HAP-1 (cell line): ENCODE data around the gene BOLA3.
"Not testable (repeated sequence)": the region's sequence is repeated elsewhere in the genome, so short reads cannot be mapped to it uniquely, and the experiment has no call there.

Experiments used
- DNase-seq, 2 experiments: peaks; one replicate each; pipeline ENCODE4 v3.0.0-alpha.2; 2016 to 2020; ENCODE audit warnings: low spot score in 2 of 2
- H3K27me3 ChIP-seq: fragments of 250-450 bp; sonication (Bioruptor Pico); 2 replicates; pipeline ENCODE4 v1.5.1; 2020; ENCODE audit warnings: low read depth, mild to moderate bottlenecking, moderate library complexity
- H3K36me3 ChIP-seq: fragments of 250-450 bp; sonication (Bioruptor Pico); replicated peaks from 2 replicates; pipeline ENCODE4 v1.5.1; 2020; ENCODE audit warnings: mild to moderate bottlenecking
- H3K4me1 ChIP-seq: fragments of 250-450 bp; sonication (Bioruptor Pico); 2 replicates; pipeline ENCODE4 v1.5.1; 2020; ENCODE audit warnings: mild to moderate bottlenecking
- H3K4me3 ChIP-seq: fragments of 250-450 bp; sonication (Bioruptor Pico); 2 replicates; pipeline ENCODE4 v1.5.1; 2020; ENCODE audit warnings: mild to moderate bottlenecking, moderate library complexity
- H3K9me3 ChIP-seq: fragments of 250-450 bp; sonication (Bioruptor Pico); 2 replicates; pipeline ENCODE4 v1.5.1; 2020; ENCODE audit warnings: mild to moderate bottlenecking, moderate library complexity
- in situ Hi-C: fragments of 300-500 bp; cut with MboI; formaldehyde crosslinking; loops from 3 replicates; pipeline ENCODE4 v1.14.3; 2020; ENCODE audit warnings: low sequenced_read_pairs, inconsistent platforms, mixed read lengths

BOLA3 gene

DNA sequence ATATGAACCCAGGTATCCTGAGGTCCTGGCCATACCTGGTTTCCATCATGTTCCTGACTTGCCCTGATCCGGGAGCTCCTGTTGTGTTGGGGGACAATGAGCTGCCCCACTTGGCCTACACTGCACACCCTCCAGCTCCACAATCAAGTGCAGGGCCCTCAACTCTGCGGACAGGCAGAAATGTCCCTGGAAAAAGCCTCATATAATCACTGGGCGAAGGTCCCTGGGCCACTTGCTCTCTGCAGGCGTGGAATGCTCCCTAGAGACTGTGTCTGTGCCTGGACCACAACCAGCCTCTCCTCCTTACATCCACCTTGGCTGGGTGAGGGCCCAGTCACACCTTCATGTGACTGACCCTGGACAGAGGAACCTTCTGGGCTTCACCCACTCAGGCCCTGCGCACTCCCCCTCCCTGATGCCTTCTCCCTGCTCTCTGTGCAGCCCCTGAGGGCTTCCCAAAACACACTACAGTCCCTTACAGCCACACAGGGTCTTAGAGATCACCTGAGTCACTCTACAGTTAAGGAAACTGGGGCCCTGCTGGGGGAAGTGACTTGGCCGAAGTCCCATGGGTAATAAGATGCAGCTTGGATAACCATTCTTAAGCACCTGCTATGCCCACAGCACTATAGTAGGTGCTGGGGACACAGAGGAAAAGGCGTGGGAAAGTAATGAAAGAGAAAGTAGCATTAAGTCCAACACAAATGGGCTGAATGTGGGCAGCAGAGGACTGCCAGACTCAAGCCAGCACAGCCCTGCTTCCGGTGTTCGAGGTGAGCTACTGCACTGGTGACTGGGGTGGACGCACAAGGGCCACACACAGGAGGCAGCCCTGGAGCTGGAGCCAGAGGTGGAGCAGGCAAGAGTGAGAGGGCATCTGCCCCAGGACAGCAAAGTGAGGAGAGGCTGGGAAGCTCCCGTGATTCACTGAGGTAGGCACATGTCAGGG lies 9.8 kb downstream of the BOLA3 start:
- DNase-seq: no peak
- no peaks in the 10 kb centered on the region for H3K9me3 ChIP-seq
- in situ Hi-C loops: no loop called here
- H3K27me3 ChIP-seq: no peaks in the 10 kb centered on the region
- H3K36me3 ChIP-seq: peaks cover 32% of the 10 kb centered on the region
- no peak overlapping the region for H3K4me3 ChIP-seq
- H3K4me1 ChIP-seq: no peaks in the 10 kb centered on the region

GRCh38 chr2:74131901-74132300 lies 15.8 kb downstream of the BOLA3 start:
- H3K4me1 ChIP-seq: no peaks in the 10 kb centered on the region
- no peaks in the 10 kb centered on the region; the same call in 1 of the 2 replicates for H3K9me3 ChIP-seq
- H3K36me3 ChIP-seq: peaks cover 6% of the 10 kb centered on the region; the same call in 1 of the 2 replicates
- in situ Hi-C loops: no loop called here
- H3K27me3 ChIP-seq: peaks cover 8% of the 10 kb centered on the region; the same call in 1 of the 2 replicates
- H3K4me3 ChIP-seq: no peak overlapping the region
- no peak for DNase-seq

GRCh38 chr2:74130211-74130995 lies 17.3 kb downstream of the BOLA3 start:
- DNase-seq: no peak
- in situ Hi-C loops: no loop called here
- H3K4me1 ChIP-seq: no peaks in the 10 kb centered on the region
- peaks cover 6% of the 10 kb centered on the region; the same call in 1 of the 2 replicates for H3K36me3 ChIP-seq
- no peaks in the 10 kb centered on the region; the same call in 1 of the 2 replicates for H3K9me3 ChIP-seq
- H3K27me3 ChIP-seq: peaks cover 8% of the 10 kb centered on the region; the same call in 1 of the 2 replicates
- H3K4me3 ChIP-seq: no peak overlapping the region

- Histone ChIP-seq H3K36me3 (no peaks in the 10 kb centered on the region), H3K4me1 (no peaks in the 10 kb centered on the region), H3K4me3 (no peak overlapping the region), H3K9me3 (no peaks in the 10 kb centered on the region; the same call in 1 of the 2 replicates), H3K27me3 (peaks cover 8% of the 10 kb centered on the region; the same call in 1 of the 2 replicates)
- in situ Hi-C loops: no loop called here
- no peak for DNase-seq
Measured at GRCh38 chr2:74128206-74128605, 19.5 kb downstream of the BOLA3 start.

- DNase-seq, in situ Hi-C loops: not testable (repeated sequence)
- peaks cover 17% of the 10 kb centered on the region for H3K9me3 ChIP-seq
Measured at GRCh38 chr2:74123955-74124354, 23.8 kb downstream of the BOLA3 start.

DNA sequence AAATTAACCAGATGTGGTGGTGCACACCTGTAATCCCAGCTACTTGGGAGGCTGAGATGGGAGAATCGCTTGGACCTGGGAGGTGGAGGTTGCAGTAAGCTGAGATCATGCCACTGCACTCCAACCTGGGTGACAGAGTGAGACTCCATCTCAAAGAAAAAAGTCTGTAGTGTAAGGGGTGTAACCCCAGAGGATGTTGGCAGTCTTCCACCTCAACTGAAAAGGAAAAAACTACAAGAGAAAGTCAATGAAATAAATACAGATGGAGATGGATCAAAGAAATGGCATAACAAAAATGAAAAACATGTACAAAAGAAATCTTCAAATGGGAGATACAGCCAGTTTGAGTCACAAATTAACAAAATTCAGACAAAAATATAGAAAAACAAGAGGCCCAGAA lies 25.9 kb downstream of the BOLA3 start:
- H3K27me3 ChIP-seq, H3K4me1 ChIP-seq, DNase-seq, in situ Hi-C loops, H3K36me3 ChIP-seq, H3K4me3 ChIP-seq: not testable (repeated sequence)
- H3K9me3 ChIP-seq: peaks cover 17% of the 10 kb centered on the region

More at GRCh38 chr2:74123955-74124354, 23.8 kb downstream of the BOLA3 start:
- H3K36me3 ChIP-seq, H3K4me1 ChIP-seq, H3K27me3 ChIP-seq, H3K4me3 ChIP-seq: not testable (repeated sequence)

- Histone ChIP-seq H3K9me3 (peaks cover 17% of the 10 kb centered on the region), H3K4me1 (no peaks in the 10 kb centered on the region), H3K27me3 (no peaks in the 10 kb centered on the region), H3K36me3 (no peaks in the 10 kb centered on the region), H3K4me3 (peak overlapping the region; percentile 61)
- in situ Hi-C loops: no loop called here
- peak; percentile 74 to 89 for DNase-seq
Measured at GRCh38 chr2:74119912-74120825, 27.5 kb downstream of the BOLA3 start.

GRCh38 chr2:74119339-74119738 lies 28.4 kb downstream of the BOLA3 start:
- H3K9me3 ChIP-seq: peaks cover 17% of the 10 kb centered on the region
- no peak overlapping the region for H3K4me3 ChIP-seq
- H3K27me3 ChIP-seq: no peaks in the 10 kb centered on the region
- in situ Hi-C loops: no loop called here
- no peaks in the 10 kb centered on the region for H3K4me1 ChIP-seq
- DNase-seq: no peak
- no peaks in the 10 kb centered on the region for H3K36me3 ChIP-seq

GRCh38 chr2:74111380-74111779 lies 36.3 kb downstream of the BOLA3 start:
- Histone ChIP-seq H3K9me3 (no peaks in the 10 kb centered on the region), H3K4me1 (no peaks in the 10 kb centered on the region), H3K4me3 (no peak overlapping the region), H3K27me3 (no peaks in the 10 kb centered on the region), H3K36me3 (no peaks in the 10 kb centered on the region)
- no peak for DNase-seq
- in situ Hi-C loops: no loop called here

- in situ Hi-C loops: no loop called here
- H3K4me3 ChIP-seq: no peak overlapping the region
- no peaks in the 10 kb centered on the region for H3K4me1 ChIP-seq
- no peaks in the 10 kb centered on the region for H3K27me3 ChIP-seq
- H3K36me3 ChIP-seq: no peaks in the 10 kb centered on the region
- H3K9me3 ChIP-seq: no peaks in the 10 kb centered on the region
- no peak for DNase-seq
Measured at GRCh38 chr2:74110537-74110936, 37.2 kb downstream of the BOLA3 start.

GRCh38 chr2:74109551-74109950 lies 38.2 kb downstream of the BOLA3 start:
- no peaks in the 10 kb centered on the region for H3K36me3 ChIP-seq
- H3K4me1 ChIP-seq: no peaks in the 10 kb centered on the region
- DNase-seq: no peak
- no peak overlapping the region for H3K4me3 ChIP-seq
- in situ Hi-C loops: no loop called here
- no peaks in the 10 kb centered on the region for H3K27me3 ChIP-seq
- no peaks in the 10 kb centered on the region for H3K9me3 ChIP-seq

DNA sequence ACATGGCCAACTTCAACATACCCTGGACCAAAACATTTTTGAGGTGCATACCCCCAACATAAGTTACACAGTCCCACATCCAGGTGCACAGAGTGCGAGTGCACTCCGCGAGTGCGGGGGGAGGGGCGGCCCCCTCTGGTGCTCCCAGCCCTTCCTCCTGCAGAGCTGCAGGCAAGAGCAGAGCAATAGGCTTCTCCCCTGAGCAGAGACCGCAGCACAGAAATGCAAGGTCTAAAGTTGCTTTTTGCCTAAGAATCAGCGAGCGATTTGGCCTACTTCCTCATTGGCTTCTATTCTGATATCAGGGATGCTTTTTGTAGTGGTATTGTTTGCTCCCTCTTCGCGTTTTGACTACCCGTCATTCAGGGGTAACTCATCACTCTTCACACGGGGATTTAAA lies 40.6 kb downstream of the BOLA3 start:
- Histone ChIP-seq H3K27me3 (no peaks in the 10 kb centered on the region), H3K36me3 (peaks cover 8% of the 10 kb centered on the region; the same call in 1 of the 2 replicates), H3K4me1 (no peaks in the 10 kb centered on the region), H3K4me3 (no peak overlapping the region), H3K9me3 (no peaks in the 10 kb centered on the region)
- in situ Hi-C loops: no loop called here
- no peak for DNase-seq

DNA sequence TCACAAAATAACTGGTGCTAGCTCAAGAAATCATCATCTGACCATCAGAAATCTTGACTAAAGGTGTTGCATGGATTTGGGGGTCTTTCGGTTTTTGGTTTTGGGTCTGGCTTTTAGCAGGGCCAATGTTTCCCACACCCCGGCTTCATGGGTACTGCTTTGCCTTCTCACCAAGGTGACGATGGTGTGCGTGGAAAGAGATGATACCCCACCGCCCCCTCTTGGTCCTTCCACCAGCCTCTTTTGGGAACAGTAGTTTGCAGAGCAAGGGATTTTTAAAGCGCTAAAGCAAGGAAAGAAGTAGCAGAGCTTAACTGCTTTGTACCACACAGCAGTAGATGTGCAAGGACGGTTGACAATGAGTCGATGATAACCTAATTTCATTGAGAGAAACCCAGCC lies 42.3 kb downstream of the BOLA3 start:
- Histone ChIP-seq H3K4me3 (no peak overlapping the region), H3K4me1 (no peaks in the 10 kb centered on the region), H3K27me3 (no peaks in the 10 kb centered on the region), H3K36me3 (peaks cover 14% of the 10 kb centered on the region), H3K9me3 (no peaks in the 10 kb centered on the region)
- DNase-seq: no peak
- in situ Hi-C loops: no loop called here
